Measurements from ENCODE around the gene DDIAS. TPM values are rescaled to one million over a fixed set of nuclear protein-coding genes. Genes with fewer than 3 reads are reported as not detected.

The DDIAS gene
- total and polyA plus RNA-seq, 2 experiments from 2014 or later = 4.0 to 6.2 TPM

DNA sequence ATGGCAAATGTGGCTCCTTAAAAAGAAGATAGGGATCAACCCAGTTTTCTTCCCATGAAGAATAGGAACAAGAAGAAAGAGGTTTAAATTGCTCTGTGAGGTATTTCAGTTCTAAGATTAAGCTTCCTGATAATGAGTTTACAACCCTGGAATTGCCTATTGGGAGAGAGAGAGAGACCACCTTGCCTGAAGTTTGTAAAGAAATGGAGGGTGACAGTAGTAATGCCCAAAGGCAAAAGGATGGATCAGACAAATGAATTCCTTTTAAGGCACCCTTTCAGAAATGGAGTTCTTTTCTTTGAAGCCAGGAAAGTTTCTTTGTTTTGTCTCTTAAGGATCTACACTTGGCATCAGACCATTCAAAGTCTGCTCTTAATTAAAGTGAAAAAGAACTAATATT lies 74.3 kb downstream of the DDIAS start:
- H3K9me3 ChIP-seq (ENCODE audit: low read depth) = no peaks in the 10 kb centered on the region
- no peak overlapping the region for H3K27ac ChIP-seq
- DNase-seq (ENCODE audit: low read depth in 1 of 2, low spot score in 1 of 2) = no peak
- no peaks in the 10 kb centered on the region for H3K4me1 ChIP-seq (ENCODE audit: low read depth)
- H3K27me3 ChIP-seq = no peaks in the 10 kb centered on the region
- TF ChIP-seq, protein P1, sequence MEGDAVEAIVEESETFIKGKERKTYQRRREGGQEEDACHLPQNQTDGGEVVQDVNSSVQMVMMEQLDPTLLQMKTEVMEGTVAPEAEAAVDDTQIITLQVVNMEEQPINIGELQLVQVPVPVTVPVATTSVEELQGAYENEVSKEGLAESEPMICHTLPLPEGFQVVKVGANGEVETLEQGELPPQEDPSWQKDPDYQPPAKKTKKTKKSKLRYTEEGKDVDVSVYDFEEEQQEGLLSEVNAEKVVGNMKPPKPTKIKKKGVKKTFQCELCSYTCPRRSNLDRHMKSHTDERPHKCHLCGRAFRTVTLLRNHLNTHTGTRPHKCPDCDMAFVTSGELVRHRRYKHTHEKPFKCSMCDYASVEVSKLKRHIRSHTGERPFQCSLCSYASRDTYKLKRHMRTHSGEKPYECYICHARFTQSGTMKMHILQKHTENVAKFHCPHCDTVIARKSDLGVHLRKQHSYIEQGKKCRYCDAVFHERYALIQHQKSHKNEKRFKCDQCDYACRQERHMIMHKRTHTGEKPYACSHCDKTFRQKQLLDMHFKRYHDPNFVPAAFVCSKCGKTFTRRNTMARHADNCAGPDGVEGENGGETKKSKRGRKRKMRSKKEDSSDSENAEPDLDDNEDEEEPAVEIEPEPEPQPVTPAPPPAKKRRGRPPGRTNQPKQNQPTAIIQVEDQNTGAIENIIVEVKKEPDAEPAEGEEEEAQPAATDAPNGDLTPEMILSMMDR (IDR thresholded peaks at IDR 0.05; ENCODE audit: low read depth, low read length) = no peak
- H3K36me3 ChIP-seq = no peaks in the 10 kb centered on the region
- no peak overlapping the region for H3K4me3 ChIP-seq

DNA sequence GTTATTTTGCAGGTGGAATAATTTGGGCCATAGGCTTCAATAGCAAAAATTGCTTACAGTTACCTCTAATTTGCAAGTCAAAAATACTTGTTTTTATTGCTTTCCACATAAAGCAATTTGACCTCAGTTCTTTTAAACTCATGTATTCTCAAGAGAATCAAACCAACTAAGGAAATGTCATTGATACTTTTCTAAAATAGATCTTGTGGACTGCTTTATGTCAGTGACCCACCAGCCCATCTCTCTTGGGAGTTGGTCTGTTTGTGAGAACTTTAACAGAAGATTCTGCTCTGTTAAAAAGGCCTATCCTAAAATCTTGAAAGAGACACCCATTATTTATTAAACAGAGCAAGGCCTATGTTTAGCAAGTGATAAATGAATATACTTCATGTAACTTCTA lies 75.2 kb downstream of the DDIAS start:
- no peak for DNase-seq (ENCODE audit: low read depth in 1 of 2, low spot score in 1 of 2)
- H3K36me3 ChIP-seq = no peaks in the 10 kb centered on the region
- H3K4me3 ChIP-seq = no peak overlapping the region
- TF ChIP-seq, protein P1 (IDR thresholded peaks at IDR 0.05; ENCODE audit: low read depth, low read length) = no peak
- H3K27me3 ChIP-seq = no peaks in the 10 kb centered on the region
- no peaks in the 10 kb centered on the region for H3K4me1 ChIP-seq (ENCODE audit: low read depth)
- H3K9me3 ChIP-seq (ENCODE audit: low read depth) = no peaks in the 10 kb centered on the region
- H3K27ac ChIP-seq = no peak overlapping the region

DNA sequence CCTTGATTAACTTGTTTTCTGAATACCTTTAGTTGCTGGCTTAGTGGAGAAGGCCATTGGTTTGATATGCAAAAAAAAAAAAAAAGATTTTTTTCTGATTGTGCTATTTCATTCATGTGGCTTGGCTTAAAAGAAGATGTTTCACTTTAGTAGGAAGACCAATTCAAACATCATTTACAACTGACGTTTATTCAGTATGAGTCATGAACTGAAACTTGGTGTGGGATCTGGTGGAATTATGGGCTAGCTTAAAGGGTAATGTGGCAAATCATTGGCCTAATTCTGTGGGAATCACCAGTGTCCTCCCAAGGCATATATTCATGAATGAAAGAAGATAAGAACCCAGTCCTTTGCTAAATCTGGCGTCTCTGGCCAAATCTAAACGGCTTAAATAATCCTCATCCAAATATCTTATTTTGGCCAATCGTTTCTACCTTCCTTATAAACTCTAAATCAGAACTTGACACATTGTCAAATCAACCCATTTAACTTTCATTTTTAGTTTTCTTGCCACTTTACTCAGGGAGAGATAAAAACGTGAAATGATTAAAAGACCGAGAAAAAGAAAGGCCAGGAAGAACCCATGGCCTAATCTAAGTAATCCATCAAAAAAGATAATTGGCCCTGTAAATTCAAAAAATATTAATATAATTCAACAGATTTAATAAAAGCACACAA lies 77.0 kb downstream of the DDIAS start:
- peak in 1 of 2 donors; percentile 32 for DNase-seq (ENCODE audit: low read depth in 1 of 2, low spot score in 1 of 2)
- no peak overlapping the region for H3K27ac ChIP-seq

DNA sequence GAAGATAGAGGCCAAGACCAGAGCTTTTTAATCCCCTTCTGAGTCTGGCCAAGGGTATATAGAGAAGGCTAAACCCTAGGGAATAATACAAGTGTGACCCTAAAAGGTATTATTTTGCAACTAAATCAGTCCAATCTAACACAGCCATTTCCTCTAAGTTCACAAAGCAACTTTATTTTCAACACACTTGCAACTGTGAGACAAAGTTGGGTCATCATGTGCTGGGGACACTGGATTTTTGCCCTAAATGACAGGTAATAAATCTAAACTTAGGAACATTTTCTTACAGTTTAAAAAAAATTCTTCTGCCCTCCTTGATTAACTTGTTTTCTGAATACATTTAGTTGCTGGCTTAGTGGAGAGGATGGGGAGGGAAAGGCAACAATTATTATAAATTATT lies 78.3 kb downstream of the DDIAS start:
- Histone ChIP-seq H3K27me3 (no peaks in the 10 kb centered on the region), H3K9me3 (ENCODE audit: low read depth) (no peaks in the 10 kb centered on the region), H3K4me1 (ENCODE audit: low read depth) (no peaks in the 10 kb centered on the region), H3K4me3 (no peak overlapping the region), H3K27ac (no peak overlapping the region), H3K36me3 (no peaks in the 10 kb centered on the region)
- TF ChIP-seq, protein P1 (IDR thresholded peaks at IDR 0.05; ENCODE audit: low read depth, low read length) = no peak
- DNase-seq (ENCODE audit: low read depth in 1 of 2, low spot score in 1 of 2) = no peak

More for the DNA sequence above, 77.0 kb downstream of the DDIAS start:
- Histone ChIP-seq H3K36me3 (no peaks in the 10 kb centered on the region), H3K9me3 (ENCODE audit: low read depth) (no peaks in the 10 kb centered on the region), H3K4me3 (no peak overlapping the region), H3K27me3 (no peaks in the 10 kb centered on the region), H3K4me1 (ENCODE audit: low read depth) (no peaks in the 10 kb centered on the region)
- TF ChIP-seq, protein P1 (IDR thresholded peaks at IDR 0.05; ENCODE audit: low read depth, low read length) = no peak

DNA sequence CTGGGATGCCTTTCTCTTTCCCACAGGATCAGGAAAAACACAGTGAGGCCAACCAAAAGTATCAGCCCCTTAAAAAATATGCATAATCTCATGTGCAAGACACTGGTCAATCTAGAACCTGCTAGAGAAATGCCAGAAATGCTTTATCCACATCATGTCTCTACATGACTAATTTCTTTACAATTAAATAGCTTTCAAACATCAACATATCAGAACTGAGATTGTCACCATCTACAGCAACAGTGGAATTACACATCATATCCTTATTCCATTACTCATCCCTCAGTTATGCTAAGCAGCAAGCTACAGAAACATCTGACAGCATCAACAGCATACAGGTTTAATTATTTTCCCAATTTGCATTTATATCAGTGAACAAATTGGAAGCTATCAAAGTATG lies 78.8 kb downstream of the DDIAS start:
- Histone ChIP-seq H3K27ac (no peak overlapping the region), H3K27me3 (no peaks in the 10 kb centered on the region), H3K36me3 (no peaks in the 10 kb centered on the region), H3K9me3 (ENCODE audit: low read depth) (no peaks in the 10 kb centered on the region), H3K4me1 (ENCODE audit: low read depth) (no peaks in the 10 kb centered on the region), H3K4me3 (no peak overlapping the region)
- TF ChIP-seq, protein P1 (IDR thresholded peaks at IDR 0.05; ENCODE audit: low read depth, low read length) = no peak
- DNase-seq (ENCODE audit: low read depth in 1 of 2, low spot score in 1 of 2) = peak in 1 of 2 donors; percentile 67

All from cardiac muscle cell (in vitro differentiated cells and primary cell).